Ovary (tissue), 3 donors: ENCODE measurements around the gene RPL27A.

Experiments
- POLR2A ChIP-seq: fragments of 450-650 bp; IDR thresholded peaks from one replicate; pipeline ENCODE4 v1.6.1; 2017; ENCODE audit warnings: antibody characterized with exemption, mild to moderate bottlenecking, moderate library complexity
- TF ChIP-seq, protein P1 (sequence below), 3 donors: fragments of 450-650 bp in 2 of 3; fragments of 200-600 bp in 1 of 3; IDR thresholded peaks; one replicate each; pipeline versions ENCODE4 v1.5.1 to v1.8.0; 2016 to 2022; ENCODE audit warnings: antibody characterized with exemption in 3 of 3, mild to moderate bottlenecking in 1 of 3
- donor health status: DM: no; HTN: no; CAD: no.

DNA sequence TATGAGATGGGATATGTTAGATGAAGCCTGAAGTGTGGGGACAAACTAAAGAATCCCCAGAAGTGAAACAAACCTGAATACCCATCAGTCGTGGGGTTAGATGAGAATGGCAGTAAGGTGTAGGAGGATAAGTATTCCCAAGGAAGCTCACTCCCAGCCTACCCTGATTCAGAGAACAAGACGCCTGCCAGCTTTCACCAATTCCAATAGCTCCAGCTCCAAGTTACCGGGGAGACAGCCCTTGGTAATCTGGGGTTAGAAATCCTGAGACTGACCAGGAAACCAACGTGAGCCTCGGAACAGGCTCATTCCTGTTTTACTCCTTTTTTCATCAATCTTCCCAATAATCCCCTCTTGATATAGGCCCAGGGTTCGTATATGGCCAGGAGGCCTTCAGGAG, 46.5 kb downstream of the RPL27A start:
- TF ChIP-seq, protein P1, sequence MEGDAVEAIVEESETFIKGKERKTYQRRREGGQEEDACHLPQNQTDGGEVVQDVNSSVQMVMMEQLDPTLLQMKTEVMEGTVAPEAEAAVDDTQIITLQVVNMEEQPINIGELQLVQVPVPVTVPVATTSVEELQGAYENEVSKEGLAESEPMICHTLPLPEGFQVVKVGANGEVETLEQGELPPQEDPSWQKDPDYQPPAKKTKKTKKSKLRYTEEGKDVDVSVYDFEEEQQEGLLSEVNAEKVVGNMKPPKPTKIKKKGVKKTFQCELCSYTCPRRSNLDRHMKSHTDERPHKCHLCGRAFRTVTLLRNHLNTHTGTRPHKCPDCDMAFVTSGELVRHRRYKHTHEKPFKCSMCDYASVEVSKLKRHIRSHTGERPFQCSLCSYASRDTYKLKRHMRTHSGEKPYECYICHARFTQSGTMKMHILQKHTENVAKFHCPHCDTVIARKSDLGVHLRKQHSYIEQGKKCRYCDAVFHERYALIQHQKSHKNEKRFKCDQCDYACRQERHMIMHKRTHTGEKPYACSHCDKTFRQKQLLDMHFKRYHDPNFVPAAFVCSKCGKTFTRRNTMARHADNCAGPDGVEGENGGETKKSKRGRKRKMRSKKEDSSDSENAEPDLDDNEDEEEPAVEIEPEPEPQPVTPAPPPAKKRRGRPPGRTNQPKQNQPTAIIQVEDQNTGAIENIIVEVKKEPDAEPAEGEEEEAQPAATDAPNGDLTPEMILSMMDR (IDR thresholded peaks at IDR 0.05), result no peak
- no peak for TF ChIP-seq POLR2A
